GM12873 (cell line): ENCODE measurements around the gene ABTB2.

ENCODE experiments used
- TF ChIP-seq, protein P1 (sequence below): IDR thresholded peaks from 2 replicates; pipeline ENCODE4 v1.5.1; 2012; ENCODE audit warnings: low read depth, mild to moderate bottlenecking, moderate library complexity, low read length, control low read depth; ENCODE audit not compliant: insufficient read depth; ENCODE audit errors: missing control alignments

Gene ABTB2

DNA sequence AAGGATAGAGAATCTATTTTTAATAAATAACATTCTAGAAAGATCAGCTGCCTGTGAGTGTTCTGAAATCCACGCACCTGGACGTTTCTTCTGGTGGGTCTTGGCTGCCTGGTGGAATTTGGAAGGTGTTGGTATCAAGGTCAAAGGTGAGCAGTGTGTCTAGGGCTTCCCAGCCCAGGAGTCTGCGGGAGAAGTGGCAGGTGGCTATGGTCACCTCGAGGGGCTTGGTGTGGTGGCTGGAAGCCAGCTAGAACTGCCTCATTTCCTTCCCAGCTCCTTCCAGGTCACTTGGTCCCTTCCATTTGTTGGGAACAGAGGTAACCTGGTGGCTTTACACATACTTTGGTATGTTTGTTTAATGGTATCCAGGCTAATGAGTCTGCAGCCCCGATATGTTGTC is 210.9 kb downstream of the ABTB2 start:
- TF ChIP-seq, protein P1, sequence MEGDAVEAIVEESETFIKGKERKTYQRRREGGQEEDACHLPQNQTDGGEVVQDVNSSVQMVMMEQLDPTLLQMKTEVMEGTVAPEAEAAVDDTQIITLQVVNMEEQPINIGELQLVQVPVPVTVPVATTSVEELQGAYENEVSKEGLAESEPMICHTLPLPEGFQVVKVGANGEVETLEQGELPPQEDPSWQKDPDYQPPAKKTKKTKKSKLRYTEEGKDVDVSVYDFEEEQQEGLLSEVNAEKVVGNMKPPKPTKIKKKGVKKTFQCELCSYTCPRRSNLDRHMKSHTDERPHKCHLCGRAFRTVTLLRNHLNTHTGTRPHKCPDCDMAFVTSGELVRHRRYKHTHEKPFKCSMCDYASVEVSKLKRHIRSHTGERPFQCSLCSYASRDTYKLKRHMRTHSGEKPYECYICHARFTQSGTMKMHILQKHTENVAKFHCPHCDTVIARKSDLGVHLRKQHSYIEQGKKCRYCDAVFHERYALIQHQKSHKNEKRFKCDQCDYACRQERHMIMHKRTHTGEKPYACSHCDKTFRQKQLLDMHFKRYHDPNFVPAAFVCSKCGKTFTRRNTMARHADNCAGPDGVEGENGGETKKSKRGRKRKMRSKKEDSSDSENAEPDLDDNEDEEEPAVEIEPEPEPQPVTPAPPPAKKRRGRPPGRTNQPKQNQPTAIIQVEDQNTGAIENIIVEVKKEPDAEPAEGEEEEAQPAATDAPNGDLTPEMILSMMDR: no peak

DNA sequence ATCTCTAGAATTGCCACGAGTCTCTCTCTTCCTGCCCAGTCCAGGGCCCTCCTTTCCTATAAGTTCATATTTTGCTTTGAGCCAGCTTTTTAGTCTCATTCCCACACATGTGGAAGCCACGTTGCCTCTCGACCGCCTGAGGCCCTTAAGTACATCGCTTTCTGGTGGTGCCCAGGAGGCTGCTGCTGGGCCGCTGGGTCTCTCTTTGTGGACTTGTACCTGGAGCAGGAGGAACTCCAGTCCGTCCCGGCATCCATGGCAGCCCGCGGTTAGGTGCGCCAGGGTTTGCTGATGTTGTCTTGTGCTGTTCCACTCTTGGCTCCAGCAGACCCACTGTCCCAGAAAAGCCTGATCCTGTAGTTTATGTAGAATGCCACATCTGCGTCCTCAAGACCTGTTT is 211.4 kb downstream of the ABTB2 start:
- TF ChIP-seq, protein P1: no peak

DNA sequence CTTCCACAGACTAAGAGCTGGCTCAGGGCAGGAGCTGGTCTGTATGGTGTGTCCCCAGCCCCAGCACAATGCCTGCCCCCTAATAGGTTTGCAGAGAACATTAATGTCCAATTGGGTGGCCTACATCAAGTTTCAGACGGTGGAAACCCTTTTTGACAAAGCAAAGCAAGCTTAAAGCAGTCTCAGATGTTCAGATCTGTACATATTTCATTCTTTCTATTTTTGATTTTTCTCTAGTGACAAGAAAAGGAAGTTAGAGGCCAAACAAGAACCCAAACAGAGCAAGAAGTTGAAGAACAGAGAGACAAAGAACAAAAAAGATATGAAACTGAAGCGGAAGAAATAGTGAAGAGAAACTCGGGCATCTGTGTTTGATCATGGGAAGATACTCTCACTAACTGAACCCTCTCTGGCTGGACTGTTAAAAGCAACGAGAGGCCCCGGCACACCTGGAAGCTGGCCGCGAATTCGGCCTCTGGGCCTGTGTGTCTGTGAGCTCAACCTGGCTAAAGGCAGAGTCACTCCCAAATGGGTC is 211.9 kb downstream of the ABTB2 start:
- TF ChIP-seq, protein P1: no peak

DNA sequence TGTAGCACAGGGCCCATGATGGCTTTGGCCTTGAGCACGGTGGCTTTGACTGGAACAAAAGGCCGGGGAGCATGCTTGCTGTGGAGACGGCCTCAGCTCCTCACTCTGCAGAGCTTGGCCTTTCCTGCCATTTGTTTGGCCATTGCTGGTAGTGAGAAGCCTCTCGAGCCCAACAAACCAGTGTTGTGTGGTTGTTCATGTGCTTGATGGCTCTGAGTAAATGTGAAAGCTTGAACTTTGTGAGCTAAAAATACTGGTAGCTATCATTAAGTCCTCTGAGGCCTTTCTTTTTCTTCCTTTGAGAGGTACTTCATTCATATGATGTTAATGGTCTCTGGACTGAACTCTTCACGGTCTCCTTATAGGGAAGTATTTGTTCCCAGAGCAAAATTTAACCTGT is 212.7 kb downstream of the ABTB2 start:
- TF ChIP-seq, protein P1: no peak

DNA sequence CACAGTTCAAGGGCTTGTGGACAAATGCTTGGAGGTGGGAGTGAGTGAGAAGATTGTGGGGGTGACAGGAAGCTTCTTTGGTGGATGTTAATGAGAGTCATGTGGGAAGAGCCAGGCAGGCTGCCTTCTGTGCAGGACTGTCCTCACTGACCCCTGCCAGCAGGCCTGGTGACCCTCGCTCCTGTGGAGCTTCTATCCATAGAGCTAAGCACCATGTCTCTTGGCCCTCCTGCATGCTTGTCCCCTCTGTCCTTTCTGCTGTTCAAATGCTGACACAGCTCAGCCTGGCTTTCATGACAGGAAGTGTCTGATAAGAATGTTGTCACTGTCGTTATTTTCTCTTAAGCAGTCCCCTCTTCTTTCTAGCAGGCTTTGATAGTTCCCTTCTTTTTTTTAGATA is 214.8 kb downstream of the ABTB2 start:
- TF ChIP-seq, protein P1: no peak

DNA sequence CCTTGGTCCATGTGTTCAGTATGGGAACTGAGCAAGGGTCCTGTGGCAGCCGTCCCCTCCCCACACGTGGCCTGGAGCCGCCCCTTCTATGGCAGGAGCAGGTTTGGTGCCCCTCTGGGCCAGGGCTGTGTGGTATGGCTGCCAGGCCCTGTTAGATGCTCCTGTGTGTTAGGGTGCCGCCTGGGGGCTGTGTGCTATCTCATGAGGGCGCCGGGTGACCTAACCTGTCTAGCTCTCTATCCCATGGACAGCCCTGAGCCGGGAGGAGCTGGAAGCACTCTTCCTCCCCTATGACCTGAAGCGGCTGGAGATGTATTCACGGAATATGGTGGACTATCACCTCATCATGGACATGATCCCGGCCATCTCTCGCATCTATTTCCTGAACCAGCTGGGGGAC is 217.7 kb downstream of the ABTB2 start:
- TF ChIP-seq, protein P1: no peak

DNA sequence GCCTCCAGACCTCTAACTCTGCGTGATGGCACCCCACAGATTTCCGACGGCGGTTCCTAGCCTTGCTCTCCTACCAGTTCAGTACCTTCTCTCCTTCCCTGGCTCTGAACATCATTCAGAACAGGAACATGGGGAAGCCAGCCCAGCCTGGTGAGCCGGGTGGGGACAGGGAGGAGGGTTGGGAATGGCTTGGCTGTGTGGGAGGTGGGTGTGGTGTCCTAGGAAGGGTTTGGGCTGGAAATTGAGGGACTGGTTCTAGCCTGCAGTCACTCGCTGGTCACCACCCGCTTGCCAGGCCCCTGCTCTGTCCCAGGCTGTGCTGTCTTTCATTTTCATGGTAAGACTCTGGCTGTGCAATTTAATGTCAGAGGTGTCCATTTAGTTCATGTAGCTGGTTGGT is 218.5 kb downstream of the ABTB2 start:
- TF ChIP-seq, protein P1: no peak
